PC-3 (cell line): ENCODE results near the gene FBLN1. TPM values are rescaled to one million over a fixed set of nuclear protein-coding genes. Genes with fewer than 3 reads are reported as not detected.

Experiments used
- ATAC-seq: fragments of 200-7000 bp; cut with Tn5 transposase; 2 replicates; pipeline ENCODE4 v1.9.1; 2020; ENCODE audit warnings: mild to moderate bottlenecking, moderate library complexity
- BruUV-seq: library from RNA; stranded (reverse); fragments of 400-500 nt; replicated peaks from 2 replicates; lab custom pipeline; 2021; lab: Mats Ljungman, UMichigan
- CTCF ChIA-PET: fragments of 300-600 bp; sonication (Branson Sonifier 250); formaldehyde crosslinking; loops from one replicate; lab custom pipeline; 2022; ENCODE audit warnings: antibody characterized with exemption; lab: Charles Lee
- POLR2A ChIA-PET: fragments of 300-600 bp; sonication (Branson Sonifier 250); formaldehyde crosslinking; loops from one replicate; lab custom pipeline; 2022; ENCODE audit warnings: antibody characterized with exemption; ENCODE audit not compliant: unreplicated experiment; lab: Charles Lee
- DNase-seq: peaks from one replicate; pipeline ENCODE4 v3.0.0-alpha.2; 2015
- H2AFZ ChIP-seq: fragments of 300-600 bp; sonication (generic); 2 replicates; pipeline ENCODE4 v1.6.0; 2016; ENCODE audit warnings: antibody characterized with exemption, low read length
- H3F3A ChIP-seq: fragments of 300-600 bp; sonication (generic); one replicate; pipeline ENCODE4 v1.6.0; 2017; ENCODE audit warnings: antibody characterized with exemption, low read length, control low read depth, mild to moderate bottlenecking; ENCODE audit not compliant: unreplicated experiment
- H3K27ac ChIP-seq: fragments of 300-600 bp; sonication (generic); 2 replicates; pipeline ENCODE4 v1.5.1; 2016; ENCODE audit warnings: mild to moderate bottlenecking, low read length
- H3K27me3 ChIP-seq: fragments of 300-600 bp; sonication (generic); 2 replicates; pipeline ENCODE4 v1.6.1; 2016; ENCODE audit warnings: low read length, mixed read lengths
- H3K36me3 ChIP-seq: fragments of 300-600 bp; sonication (generic); 2 replicates; pipeline ENCODE4 v1.6.1; 2016; ENCODE audit warnings: low read depth, mixed run types, low read length, mixed read lengths
- H3K4me1 ChIP-seq: fragments of 300-600 bp; sonication (generic); 2 replicates; pipeline ENCODE4 v1.5.1; 2016; ENCODE audit warnings: low read length; ENCODE audit not compliant: insufficient read depth
- H3K4me2 ChIP-seq: fragments of 300-600 bp; sonication (generic); 2 replicates; pipeline ENCODE4 v1.6.0; 2016; ENCODE audit warnings: low read length
- H3K4me3 ChIP-seq: fragments of 300-600 bp; sonication (generic); 2 replicates; pipeline ENCODE4 v1.5.1; 2016; ENCODE audit warnings: mild to moderate bottlenecking, low read length, mixed read lengths
- H3K79me2 ChIP-seq: fragments of 300-600 bp; sonication (generic); 2 replicates; pipeline ENCODE4 v1.6.1; 2017; ENCODE audit warnings: low read length, mixed read lengths
- H3K9ac ChIP-seq: fragments of 300-600 bp; sonication (generic); 2 replicates; pipeline ENCODE4 v1.6.0; 2016; ENCODE audit warnings: mild to moderate bottlenecking, low read length
- H3K9me2 ChIP-seq: fragments of 300-600 bp; sonication (generic); replicated peaks from 2 replicates; pipeline ENCODE4 v1.6.1; 2016; ENCODE audit warnings: mixed run types, low read length, mixed read lengths
- H3K9me3 ChIP-seq: fragments of 300-600 bp; sonication (generic); 2 replicates; pipeline ENCODE4 v1.6.1; 2016; ENCODE audit warnings: low read length, mixed read lengths
- H4K20me1 ChIP-seq: fragments of 300-600 bp; sonication (generic); 2 replicates; pipeline ENCODE4 v1.6.1; 2016; ENCODE audit warnings: low read length, mixed read lengths
- CTCF ChIP-seq: fragments of 300-600 bp; sonication (generic); conservative IDR thresholded peaks from 2 replicates; pipeline ENCODE4 v1.5.1; 2017; ENCODE audit warnings: antibody characterized with exemption, low read depth, mild to moderate bottlenecking, low read length
- EZH2 ChIP-seq: fragments of 300-600 bp; sonication (generic); IDR thresholded peaks from one replicate; pipeline ENCODE4 v1.6.1; 2017; ENCODE audit warnings: antibody characterized with exemption, mild to moderate bottlenecking, low read length; ENCODE audit not compliant: unreplicated experiment
- EZH2phosphoT487 ChIP-seq: fragments of 300-600 bp; sonication (generic); IDR thresholded peaks from 2 replicates; pipeline ENCODE4 v1.6.1; 2018; ENCODE audit warnings: mild to moderate bottlenecking, antibody characterized with exemption, low read length, borderline replicate concordance
- intact Hi-C: fragments of 100-400 bp; cut with micrococcal nuclease; formaldehyde crosslinking; loops from 2 replicates; pipeline ENCODE4 v1.9.0; 2023
- total RNA-seq: library from RNA; depleted of rRNA; stranded (reverse); fragments of >200 nt; gene quantifications from 2 replicates; pipeline ENCODE4 v1.2.3, GENCODE V29; 2014

FBLN1 gene
- total RNA-seq, 1 experiment from 2014 or later = 13.4 TPM

- H3K27ac ChIP-seq = no peak overlapping the region
- no peaks in the 10 kb centered on the region for H3K27me3 ChIP-seq
- no peaks in the 10 kb centered on the region; the same call in 1 of the 2 replicates for H3K4me1 ChIP-seq
- POLR2A ChIA-PET = no interaction called here
- H3F3A ChIP-seq = no peaks in the 10 kb centered on the region
- DNase-seq (no peak), ATAC-seq (no peak)
- no peak overlapping the region for H3K9ac ChIP-seq
- no peaks in the 10 kb centered on the region for H4K20me1 ChIP-seq
- no peaks in the 10 kb centered on the region for H3K9me2 ChIP-seq
- no peak overlapping the region for H3K4me2 ChIP-seq
- intact Hi-C loops = no loop called here
- no peaks in the 10 kb centered on the region for H3K36me3 ChIP-seq
- no peak overlapping the region for H3K4me3 ChIP-seq
- no peaks in the 10 kb centered on the region for H3K9me3 ChIP-seq
- no TSS peak for BruUV-seq
- H2AFZ ChIP-seq = no peak overlapping the region
- CTCF ChIA-PET = no interaction called here
- TF ChIP-seq CTCF (no peak), EZH2 (no peak), EZH2phosphoT487 (no peak)
- no peaks in the 10 kb centered on the region for H3K79me2 ChIP-seq
These were observed 2.0 kb downstream of the FBLN1 start for GRCh38 chr22:45504373-45505341.

GRCh38 chr22:45505991-45506747 is 3.5 kb downstream of the FBLN1 start:
- Histone ChIP-seq H3K27me3 (no peaks in the 10 kb centered on the region), H3K4me1 (no peaks in the 10 kb centered on the region; the same call in 1 of the 2 replicates), H3K9ac (no peak overlapping the region), H3F3A (no peaks in the 10 kb centered on the region), H3K4me2 (no peak overlapping the region), H3K4me3 (no peak overlapping the region), H3K27ac (no peak overlapping the region), H3K9me3 (no peaks in the 10 kb centered on the region), H3K79me2 (no peaks in the 10 kb centered on the region), H2AFZ (no peak overlapping the region), H3K36me3 (no peaks in the 10 kb centered on the region), H4K20me1 (no peaks in the 10 kb centered on the region), H3K9me2 (no peaks in the 10 kb centered on the region)
- CTCF ChIA-PET = no interaction called here
- POLR2A ChIA-PET = no interaction called here
- BruUV-seq = no TSS peak
- intact Hi-C loops = no loop called here
- no peak for TF ChIP-seq EZH2
- TF ChIP-seq EZH2phosphoT487 = no peak
- TF ChIP-seq CTCF = no peak
- ATAC-seq (no peak), DNase-seq (no peak)
